GM13976 (cell line): ENCODE results near the gene MGAT5.

Experiments used
- DNase-seq: peaks from one replicate; pipeline ENCODE4 v3.0.0; 2012; ENCODE audit warnings: low spot score
- in situ Hi-C: fragments of 300-500 bp; cut with MboI; formaldehyde crosslinking; loops from one replicate; pipeline ENCODE4 v1.12.0; 2022; ENCODE audit warnings: low sequenced_read_pairs, mixed read lengths, inconsistent platforms; ENCODE audit not compliant: unreplicated experiment
- TF ChIP-seq, protein P1 (sequence below): IDR thresholded peaks from 2 replicates; pipeline ENCODE4 v1.5.1; 2012; ENCODE audit warnings: borderline replicate concordance, mild to moderate bottlenecking; ENCODE audit not compliant: insufficient read depth; ENCODE audit errors: extremely low read depth, missing control alignments, control extremely low read depth

MGAT5 gene

GRCh38 chr2:134247679-134248078 lies 6.2 kb upstream of the MGAT5 start:
- in situ Hi-C loops = loop anchor here (25.0 kb wide), 2 partner anchors 165 to 360 kb away; no protein-coding TSS in a partner anchor
- TF ChIP-seq, protein P1, sequence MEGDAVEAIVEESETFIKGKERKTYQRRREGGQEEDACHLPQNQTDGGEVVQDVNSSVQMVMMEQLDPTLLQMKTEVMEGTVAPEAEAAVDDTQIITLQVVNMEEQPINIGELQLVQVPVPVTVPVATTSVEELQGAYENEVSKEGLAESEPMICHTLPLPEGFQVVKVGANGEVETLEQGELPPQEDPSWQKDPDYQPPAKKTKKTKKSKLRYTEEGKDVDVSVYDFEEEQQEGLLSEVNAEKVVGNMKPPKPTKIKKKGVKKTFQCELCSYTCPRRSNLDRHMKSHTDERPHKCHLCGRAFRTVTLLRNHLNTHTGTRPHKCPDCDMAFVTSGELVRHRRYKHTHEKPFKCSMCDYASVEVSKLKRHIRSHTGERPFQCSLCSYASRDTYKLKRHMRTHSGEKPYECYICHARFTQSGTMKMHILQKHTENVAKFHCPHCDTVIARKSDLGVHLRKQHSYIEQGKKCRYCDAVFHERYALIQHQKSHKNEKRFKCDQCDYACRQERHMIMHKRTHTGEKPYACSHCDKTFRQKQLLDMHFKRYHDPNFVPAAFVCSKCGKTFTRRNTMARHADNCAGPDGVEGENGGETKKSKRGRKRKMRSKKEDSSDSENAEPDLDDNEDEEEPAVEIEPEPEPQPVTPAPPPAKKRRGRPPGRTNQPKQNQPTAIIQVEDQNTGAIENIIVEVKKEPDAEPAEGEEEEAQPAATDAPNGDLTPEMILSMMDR = no peak
- DNase-seq = peak; percentile 27

DNA sequence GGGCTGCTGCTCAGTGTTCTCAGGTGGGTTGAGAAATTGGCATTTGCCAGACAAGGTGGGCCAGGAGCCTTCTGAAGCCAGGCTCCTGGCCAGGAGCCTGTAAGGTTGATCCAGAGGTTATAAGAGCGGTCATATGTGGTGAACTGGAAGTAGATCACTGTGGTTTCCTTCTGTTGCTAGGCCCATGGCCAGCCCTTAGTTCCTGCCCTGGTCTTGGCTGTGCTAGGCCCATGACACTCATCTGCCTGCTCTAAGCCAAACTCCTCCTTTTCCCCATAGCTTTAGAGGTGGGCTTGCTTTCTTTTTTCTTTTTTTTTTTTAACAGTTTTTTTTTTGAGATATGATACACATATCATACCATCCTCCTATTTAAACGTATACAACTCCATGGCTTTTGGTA lies 5.0 kb upstream of the MGAT5 start:
- in situ Hi-C loops = loop anchor here (25.0 kb wide), 2 partner anchors 163 to 362 kb away; no protein-coding TSS in a partner anchor
- TF ChIP-seq, protein P1 = no peak

GRCh38 chr2:134249755-134250154 lies 4.1 kb upstream of the MGAT5 start:
- DNase-seq = no peak
- in situ Hi-C loops = loop anchor here (25.0 kb wide), 2 partner anchors 163 to 362 kb away; no protein-coding TSS in a partner anchor
- TF ChIP-seq, protein P1 = no peak

More for the DNA sequence above, 5.0 kb upstream of the MGAT5 start:
- DNase-seq = no peak

DNA sequence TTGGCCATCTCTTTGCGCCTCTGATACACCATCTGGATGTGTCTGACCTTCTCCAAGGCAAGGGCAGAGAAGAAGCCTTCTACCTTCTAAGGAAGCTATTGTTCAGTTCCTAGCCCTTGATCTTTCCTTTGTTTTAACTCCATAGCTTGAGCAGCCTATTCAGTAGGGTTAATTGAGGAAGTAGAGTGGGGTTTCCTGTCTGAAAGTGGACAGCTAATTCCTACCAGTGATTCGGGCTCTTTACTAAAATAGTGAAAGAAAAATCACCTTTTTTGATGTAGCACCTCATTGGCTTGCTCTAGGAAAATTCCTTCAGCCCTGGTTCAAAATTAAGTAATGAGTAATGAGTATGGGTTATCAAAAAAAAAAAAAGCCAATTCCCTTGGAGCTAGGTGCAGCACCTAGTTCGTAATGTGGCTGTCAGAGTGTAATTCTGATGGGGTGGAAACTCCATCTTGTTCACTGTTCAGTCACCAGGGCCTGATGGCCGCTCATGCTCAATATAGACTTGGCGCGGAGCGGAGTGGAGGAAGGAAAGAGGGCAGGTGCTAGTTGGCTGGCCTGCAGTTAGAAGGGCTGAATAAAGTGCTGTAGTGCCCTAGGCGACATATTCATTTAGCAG lies 2.9 kb upstream of the MGAT5 start:
- in situ Hi-C loops = no loop called here
- no peak for DNase-seq
- TF ChIP-seq, protein P1 = no peak

GRCh38 chr2:134252092-134252750 lies 1.7 kb upstream of the MGAT5 start:
- in situ Hi-C loops = no loop called here
- TF ChIP-seq, protein P1 = no peak
- no peak for DNase-seq

DNA sequence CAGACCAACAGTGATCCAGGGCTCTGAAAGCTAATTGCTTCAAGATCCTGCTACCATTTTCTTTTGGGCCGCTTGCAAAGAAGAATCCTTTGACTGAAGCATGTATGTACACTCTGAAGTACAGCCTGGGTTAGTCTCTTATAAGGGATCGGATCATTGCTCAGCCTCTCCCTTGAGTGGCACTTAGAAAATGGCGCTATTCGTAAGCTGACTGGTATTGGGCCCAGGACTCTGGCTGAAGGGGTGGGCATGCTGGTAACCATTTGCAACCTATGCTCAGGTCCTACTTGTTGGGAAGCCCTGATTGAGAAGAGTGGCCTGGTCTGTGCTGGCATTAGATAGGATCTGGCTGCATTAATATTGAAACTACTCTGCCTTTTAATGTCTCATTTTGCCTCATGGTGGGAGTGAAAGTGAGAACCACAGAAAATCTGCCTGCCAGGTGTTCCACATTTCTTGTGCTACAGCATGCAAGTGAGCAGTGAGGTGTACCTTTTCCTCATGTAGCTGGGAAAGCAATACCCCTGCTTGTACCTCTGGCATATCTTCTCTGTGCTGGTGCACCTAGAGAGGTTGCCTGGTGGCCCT lies 661 bp upstream of the MGAT5 start:
- in situ Hi-C loops = no loop called here
- no peak for DNase-seq

More for the DNA sequence above, 661 bp upstream of the MGAT5 start:
- TF ChIP-seq, protein P1 = no peak
